HL-60 (cell line): ENCODE measurements around the gene STRA6.

Experiments
- DNase-seq, 2 experiments: peaks; one replicate each; pipeline ENCODE4 v3.0.0-alpha.2; 2010 to 2020; ENCODE audit warnings: low read depth in 1 of 2, low spot score in 1 of 2
- H3K27ac ChIP-seq: fragments of 250-450 bp; sonication (Bioruptor Pico); replicated peaks from 2 replicates; pipeline ENCODE4 v1.5.1; 2020; ENCODE audit warnings: mild to moderate bottlenecking, moderate library complexity
- H3K27me3 ChIP-seq: fragments of 250-450 bp; sonication (Bioruptor Pico); 2 replicates; pipeline ENCODE4 v1.5.1; 2021; ENCODE audit warnings: mild to moderate bottlenecking, moderate library complexity; ENCODE audit not compliant: insufficient read depth, poor library complexity, severe bottlenecking
- H3K4me3 ChIP-seq: replicated peaks from 2 replicates; pipeline ENCODE4 v1.5.1; 2011; ENCODE audit warnings: mild to moderate bottlenecking, control low read depth, low read length; ENCODE audit not compliant: insufficient read depth
- GABPA ChIP-seq: IDR thresholded peaks from 2 replicates; pipeline ENCODE4 v1.6.1; 2012; ENCODE audit warnings: low read depth
- POLR2AphosphoS5 ChIP-seq: IDR thresholded peaks from 2 replicates; pipeline ENCODE4 v1.6.1; 2012; ENCODE audit warnings: low read depth
- SPI1 ChIP-seq: IDR thresholded peaks from 2 replicates; pipeline ENCODE4 v1.6.1; 2012; ENCODE audit warnings: low read depth, mild to moderate bottlenecking, borderline replicate concordance
- TF ChIP-seq, protein P1 (sequence below): IDR thresholded peaks from one replicate; pipeline ENCODE4 v1.5.1; 2011; ENCODE audit warnings: low read length, control low read depth, inconsistent platforms; ENCODE audit not compliant: insufficient read depth
- TF ChIP-seq, protein P2 (sequence below): IDR thresholded peaks from 2 replicates; pipeline ENCODE4 v1.6.1; 2012; ENCODE audit warnings: low read depth; ENCODE audit not compliant: insufficient replicate concordance

Gene STRA6

DNA sequence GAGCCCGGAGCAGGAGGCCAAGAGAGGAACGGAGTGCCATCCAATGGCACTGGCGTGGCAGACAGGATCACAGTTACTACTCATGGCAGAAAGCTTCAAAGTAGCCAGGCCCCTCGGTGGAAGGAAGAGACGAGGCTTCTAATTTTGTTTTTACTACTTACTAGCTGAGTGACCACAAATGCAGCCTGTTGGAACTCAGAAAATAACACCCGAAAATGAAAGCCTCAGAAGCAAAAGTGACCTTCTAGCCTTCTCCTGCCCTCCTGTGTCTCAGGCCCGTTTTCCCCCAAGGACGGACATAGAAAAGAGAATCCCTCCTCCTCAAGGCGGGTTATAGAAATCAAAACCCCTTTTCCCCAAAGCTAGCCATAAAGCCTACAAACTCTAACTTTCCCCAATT lies 9.9 kb upstream of the STRA6 start:
- no peak for DNase-seq
- TF ChIP-seq POLR2AphosphoS5 (no peak), SPI1 (no peak), GABPA (no peak)
- TF ChIP-seq, protein P1, sequence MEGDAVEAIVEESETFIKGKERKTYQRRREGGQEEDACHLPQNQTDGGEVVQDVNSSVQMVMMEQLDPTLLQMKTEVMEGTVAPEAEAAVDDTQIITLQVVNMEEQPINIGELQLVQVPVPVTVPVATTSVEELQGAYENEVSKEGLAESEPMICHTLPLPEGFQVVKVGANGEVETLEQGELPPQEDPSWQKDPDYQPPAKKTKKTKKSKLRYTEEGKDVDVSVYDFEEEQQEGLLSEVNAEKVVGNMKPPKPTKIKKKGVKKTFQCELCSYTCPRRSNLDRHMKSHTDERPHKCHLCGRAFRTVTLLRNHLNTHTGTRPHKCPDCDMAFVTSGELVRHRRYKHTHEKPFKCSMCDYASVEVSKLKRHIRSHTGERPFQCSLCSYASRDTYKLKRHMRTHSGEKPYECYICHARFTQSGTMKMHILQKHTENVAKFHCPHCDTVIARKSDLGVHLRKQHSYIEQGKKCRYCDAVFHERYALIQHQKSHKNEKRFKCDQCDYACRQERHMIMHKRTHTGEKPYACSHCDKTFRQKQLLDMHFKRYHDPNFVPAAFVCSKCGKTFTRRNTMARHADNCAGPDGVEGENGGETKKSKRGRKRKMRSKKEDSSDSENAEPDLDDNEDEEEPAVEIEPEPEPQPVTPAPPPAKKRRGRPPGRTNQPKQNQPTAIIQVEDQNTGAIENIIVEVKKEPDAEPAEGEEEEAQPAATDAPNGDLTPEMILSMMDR = no peak
- TF ChIP-seq, protein P2, sequence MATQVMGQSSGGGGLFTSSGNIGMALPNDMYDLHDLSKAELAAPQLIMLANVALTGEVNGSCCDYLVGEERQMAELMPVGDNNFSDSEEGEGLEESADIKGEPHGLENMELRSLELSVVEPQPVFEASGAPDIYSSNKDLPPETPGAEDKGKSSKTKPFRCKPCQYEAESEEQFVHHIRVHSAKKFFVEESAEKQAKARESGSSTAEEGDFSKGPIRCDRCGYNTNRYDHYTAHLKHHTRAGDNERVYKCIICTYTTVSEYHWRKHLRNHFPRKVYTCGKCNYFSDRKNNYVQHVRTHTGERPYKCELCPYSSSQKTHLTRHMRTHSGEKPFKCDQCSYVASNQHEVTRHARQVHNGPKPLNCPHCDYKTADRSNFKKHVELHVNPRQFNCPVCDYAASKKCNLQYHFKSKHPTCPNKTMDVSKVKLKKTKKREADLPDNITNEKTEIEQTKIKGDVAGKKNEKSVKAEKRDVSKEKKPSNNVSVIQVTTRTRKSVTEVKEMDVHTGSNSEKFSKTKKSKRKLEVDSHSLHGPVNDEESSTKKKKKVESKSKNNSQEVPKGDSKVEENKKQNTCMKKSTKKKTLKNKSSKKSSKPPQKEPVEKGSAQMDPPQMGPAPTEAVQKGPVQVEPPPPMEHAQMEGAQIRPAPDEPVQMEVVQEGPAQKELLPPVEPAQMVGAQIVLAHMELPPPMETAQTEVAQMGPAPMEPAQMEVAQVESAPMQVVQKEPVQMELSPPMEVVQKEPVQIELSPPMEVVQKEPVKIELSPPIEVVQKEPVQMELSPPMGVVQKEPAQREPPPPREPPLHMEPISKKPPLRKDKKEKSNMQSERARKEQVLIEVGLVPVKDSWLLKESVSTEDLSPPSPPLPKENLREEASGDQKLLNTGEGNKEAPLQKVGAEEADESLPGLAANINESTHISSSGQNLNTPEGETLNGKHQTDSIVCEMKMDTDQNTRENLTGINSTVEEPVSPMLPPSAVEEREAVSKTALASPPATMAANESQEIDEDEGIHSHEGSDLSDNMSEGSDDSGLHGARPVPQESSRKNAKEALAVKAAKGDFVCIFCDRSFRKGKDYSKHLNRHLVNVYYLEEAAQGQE = no peak
- Histone ChIP-seq H3K27ac (no peak overlapping the region), H3K27me3 (peaks cover 4% of the 10 kb centered on the region), H3K4me3 (no peak overlapping the region)

DNA sequence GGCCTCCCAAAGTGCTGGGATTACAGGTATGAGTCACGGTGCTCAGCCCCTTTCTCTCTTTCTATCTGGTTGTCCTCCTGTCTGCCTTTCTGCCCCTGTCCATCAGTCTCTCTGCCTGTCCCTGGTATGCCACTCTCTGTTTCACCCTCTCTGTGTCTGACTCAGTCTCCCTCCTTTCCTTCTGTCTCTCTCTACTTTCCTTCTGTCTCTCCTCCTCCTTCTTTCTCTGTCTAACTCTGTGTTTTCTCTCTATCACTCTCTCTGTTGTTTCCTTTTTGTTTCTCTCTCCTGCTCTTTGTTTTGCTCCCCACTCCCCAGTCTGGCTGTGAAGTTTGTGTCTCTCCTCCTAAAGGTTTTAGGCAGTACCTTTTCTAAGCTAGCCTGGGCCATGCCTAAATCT lies 9.1 kb upstream of the STRA6 start:
- TF ChIP-seq POLR2AphosphoS5 (no peak), GABPA (no peak), SPI1 (no peak)
- TF ChIP-seq, protein P2 = no peak
- TF ChIP-seq, protein P1 = no peak
- Histone ChIP-seq H3K27me3 (peaks cover 5% of the 10 kb centered on the region), H3K4me3 (no peak overlapping the region), H3K27ac (no peak overlapping the region)
- no peak for DNase-seq

DNA sequence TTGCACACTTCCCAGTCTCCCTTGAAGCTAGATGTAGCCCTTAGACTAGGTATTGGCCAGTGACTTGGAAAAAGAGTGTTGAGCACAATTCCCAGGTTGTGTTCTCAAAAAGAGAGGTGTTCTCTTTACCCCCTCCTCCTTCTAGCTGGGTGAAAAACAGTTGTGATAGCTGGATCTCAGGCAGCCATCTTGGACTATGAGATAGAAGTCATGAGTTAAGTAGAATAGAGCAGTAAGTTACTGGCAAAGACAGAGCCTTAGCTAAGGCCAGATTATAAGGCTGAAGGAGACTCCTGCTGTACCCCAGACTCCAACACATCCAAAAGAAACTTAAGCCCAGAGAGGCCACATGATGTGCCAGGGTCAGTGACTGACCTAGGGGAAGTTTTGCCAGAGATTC lies 8.1 kb upstream of the STRA6 start:
- DNase-seq = no peak
- TF ChIP-seq, protein P2 = no peak
- TF ChIP-seq POLR2AphosphoS5 (no peak), GABPA (no peak), SPI1 (no peak)
- TF ChIP-seq, protein P1 = no peak
- Histone ChIP-seq H3K27ac (no peak overlapping the region), H3K4me3 (no peak overlapping the region), H3K27me3 (peaks cover 5% of the 10 kb centered on the region)
